Dermis microvascular lymphatic vessel endothelial cell (primary cell): ENCODE results near the gene GLRX5. TPM values are rescaled to one million over a fixed set of nuclear protein-coding genes. Genes with fewer than 3 reads are reported as not detected.

Experiments used
- DNase-seq, 2 donors: peaks; one replicate each; pipeline versions ENCODE4 v3.0.0 to v3.0.0-alpha.2; 2010; ENCODE audit warnings: low read depth in 2 of 2
- total RNA-seq: library from RNA; depleted of rRNA; stranded (reverse); fragments of >200 nt; gene quantifications from 2 replicates; pipeline ENCODE4 v1.2.1, GENCODE V29; 2014

Gene GLRX5
- total RNA-seq: 31.6 and 41.7 TPM in 2 replicates

DNA sequence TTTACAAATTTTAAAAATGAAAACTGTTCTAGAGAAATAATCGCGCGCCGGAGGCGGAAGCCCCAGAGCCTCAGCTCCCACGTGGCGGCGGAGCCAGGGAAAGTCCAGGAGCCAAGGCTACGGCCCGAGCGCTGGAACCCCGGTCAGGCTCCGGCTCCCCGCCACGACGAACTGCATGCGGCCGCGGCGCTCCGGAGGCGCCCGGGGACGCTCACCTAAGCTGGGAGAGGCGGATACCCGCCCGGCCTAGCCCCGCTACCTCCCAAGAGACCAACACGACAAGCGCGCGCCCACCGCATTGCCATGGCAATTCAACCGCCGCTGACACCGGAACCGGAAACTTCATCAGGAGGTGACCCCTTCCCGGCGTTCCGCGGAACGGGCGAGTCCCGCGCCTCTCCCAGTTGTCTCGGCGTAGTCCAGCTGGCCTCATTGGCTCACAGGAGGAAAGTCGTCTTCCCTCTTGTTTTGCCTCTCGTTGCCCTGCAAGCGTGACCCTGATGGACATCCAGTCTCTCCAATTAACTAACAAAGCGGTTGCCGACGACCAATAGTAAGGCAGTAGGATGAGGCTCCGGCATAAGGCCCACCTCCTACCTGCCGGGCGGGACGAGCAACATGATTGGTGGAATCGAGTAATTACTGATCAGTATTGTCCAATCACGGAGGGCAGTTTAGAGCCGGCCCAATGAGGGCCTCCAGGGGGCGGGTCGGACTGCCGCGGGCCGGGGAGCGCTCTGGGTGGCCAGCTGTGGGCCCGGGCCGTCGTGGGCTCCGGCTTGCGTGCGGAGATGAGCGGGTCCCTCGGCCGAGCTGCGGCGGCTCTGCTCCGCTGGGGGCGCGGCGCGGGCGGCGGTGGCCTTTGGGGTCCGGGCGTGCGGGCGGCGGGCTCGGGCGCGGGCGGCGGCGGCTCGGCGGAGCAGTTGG, at the start of gene GLRX5:
TSS of gene GLRX5 (plus strand) at position 752 of the 927 bp plus-strand sequence. CDS start at position 792, 40 bp downstream.
- peak; percentile 100 for DNase-seq

GRCh38 chr14:95485222-95485819, 49.5 kb upstream of the GLRX5 start:
- no peak for DNase-seq

DNA sequence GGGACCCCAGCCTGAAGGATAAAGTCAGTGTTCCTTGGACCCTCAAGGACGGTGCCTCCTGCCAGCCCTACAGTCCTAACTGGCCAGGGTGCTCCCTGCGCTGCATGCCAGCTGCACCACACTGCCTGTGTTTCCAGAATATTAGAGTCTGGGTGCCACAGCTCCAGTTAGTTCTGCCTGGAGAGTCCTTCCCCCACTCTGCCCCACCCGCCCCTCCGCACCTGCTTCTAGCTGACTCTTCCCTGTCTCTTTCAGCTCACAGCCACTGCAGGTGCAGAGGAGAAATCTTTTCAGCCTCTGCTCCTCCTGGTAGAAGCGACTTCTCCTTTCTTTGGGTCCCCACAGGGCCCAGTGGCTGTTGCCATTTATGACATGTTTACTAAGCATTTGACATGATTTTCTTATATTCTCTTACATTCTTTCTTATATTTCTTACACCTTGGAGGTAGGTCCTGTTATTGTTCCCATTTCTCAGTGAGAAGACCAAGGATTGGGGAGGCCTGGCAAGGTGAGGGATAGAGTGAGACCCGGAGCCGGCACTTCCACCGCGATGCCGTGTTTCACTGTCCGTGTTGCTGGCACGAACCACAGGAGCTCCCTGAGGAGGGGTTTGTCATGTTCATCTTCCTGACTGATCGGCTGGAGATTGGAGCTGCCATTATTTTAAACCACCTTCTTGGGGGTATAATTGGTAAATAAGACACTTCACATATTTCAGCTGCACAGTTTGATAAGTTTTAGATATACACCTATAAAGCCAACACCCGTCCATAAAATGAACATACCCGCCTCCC, 47.8 kb upstream of the GLRX5 start:
- DNase-seq: no peak

DNA sequence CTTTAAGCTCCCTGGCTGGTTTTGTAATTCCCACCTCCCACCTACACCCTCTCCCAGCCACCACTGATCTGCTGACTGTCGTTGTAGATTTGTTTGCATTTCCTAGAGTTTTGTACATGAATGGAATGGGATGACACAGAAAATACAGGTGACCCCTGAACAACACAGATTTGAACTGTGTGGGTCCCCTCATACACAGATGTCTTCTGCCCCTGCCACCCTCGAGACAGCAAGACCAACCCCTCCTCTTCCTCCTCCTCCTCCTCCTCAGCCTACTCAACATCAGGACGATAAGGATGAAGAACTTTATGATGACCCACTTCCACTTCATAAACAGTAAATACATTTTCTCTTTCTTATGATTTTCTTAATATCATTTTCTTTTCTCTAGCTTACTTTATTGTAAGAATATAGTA, 47.2 kb upstream of the GLRX5 start:
- DNase-seq: no peak

GRCh38 chr14:95488376-95489213, 46.3 kb upstream of the GLRX5 start:
- DNase-seq: no peak

DNA sequence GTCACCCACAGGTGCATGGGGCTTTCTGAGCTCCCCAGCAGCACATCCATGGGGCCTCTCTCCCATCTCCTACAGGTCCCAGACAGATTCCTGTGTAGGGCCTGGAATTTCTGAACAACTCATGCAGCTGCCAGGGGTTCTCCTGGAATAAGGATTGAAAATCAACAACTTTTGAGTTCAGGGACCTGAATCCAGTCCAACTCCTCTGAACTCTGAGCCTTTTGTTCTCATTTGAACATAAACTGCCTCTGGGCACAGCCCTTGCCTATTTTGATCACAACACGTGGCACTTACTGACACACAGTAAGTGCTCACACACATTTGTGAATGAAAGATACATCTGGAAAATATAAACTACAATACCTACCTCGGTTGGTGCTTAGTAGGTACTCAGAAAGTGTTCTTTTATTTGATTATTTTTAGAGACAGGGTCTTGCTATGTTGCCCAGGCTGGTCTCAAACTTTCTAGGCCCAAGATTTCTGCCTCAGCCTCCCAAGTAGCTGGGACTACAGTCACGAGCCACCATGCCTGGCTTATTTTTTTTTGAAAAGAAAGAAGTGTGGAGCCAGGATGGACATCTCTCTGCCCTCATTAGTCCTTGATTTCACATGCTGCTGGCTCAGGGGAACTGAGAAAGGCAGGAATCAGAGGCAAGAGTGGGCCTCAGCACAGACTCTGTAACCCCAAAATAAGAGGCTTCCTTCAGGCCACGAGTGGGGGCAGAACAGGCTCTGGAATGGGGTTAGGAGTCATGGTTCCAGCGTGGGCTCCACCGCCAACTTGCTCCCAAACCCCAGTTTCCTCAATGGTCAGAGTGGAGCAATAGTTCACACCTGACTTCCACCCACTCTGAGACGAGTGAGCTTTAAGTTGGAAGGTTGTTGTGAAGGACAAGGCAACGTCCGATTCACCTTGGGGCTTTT, 45.4 kb upstream of the GLRX5 start:
- DNase-seq: peak in 1 of 2 donors; percentile 76

DNA sequence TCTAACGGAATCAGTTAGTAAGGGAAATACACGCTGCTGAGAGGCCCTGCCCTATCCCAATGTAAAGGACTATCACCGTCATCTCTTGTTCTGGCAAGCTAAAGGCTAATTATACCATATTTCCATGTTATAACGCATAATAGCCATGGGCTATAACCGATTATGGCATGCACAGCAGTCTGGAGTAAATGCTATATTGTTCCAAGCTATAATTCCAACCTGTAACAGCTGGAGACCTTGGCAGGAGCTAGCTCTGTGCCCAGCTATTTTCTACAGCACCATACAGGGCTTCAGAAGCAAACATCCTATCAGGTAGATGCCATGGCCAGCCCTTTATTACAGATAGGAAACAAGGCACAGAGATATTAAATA, 44.7 kb upstream of the GLRX5 start:
- no peak for DNase-seq

- no peak for DNase-seq
These were observed 44.0 kb upstream of the GLRX5 start for GRCh38 chr14:95490727-95491451.

- no peak for DNase-seq
These were observed 42.8 kb upstream of the GLRX5 start for GRCh38 chr14:95491936-95492608.

GRCh38 chr14:95493503-95493902, 41.3 kb upstream of the GLRX5 start:
- DNase-seq: no peak

- no peak for DNase-seq
These were observed 40.9 kb upstream of the GLRX5 start for GRCh38 chr14:95493976-95494375.

GRCh38 chr14:95494456-95494855, 40.4 kb upstream of the GLRX5 start:
- no peak for DNase-seq

GRCh38 chr14:95495076-95495475, 39.8 kb upstream of the GLRX5 start:
- no peak for DNase-seq

- peak in 1 of 2 donors; percentile 67 for DNase-seq
These were observed 39.3 kb upstream of the GLRX5 start for GRCh38 chr14:95495538-95496025.

DNA sequence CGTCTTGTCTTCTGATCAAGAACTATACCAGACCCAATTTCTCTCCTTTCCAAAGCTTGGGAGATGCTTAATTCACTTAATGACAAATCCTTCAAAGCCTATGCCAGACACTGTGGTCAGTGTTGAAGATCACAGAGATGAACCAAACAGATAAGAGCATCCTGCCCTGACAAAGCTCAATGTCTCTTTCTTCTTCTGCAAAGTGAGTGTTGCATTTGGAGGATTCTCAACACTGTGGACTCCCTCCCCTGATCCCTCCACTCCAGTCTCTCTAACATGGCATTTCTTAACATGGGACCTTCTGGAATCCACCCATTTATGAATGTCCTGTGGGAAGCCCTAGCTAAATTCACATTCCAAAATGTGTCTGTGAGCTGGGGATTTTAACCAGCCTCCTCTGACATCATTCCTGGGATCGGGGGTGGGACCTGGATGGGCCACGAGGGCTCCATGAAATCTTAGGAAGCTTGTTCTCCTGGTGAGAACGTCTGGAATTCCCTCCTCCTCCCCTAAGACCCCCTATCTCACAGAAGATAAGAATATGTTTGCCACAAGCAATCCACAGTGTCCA, 38.7 kb upstream of the GLRX5 start:
- no peak for DNase-seq

- DNase-seq: peak in 1 of 2 donors; percentile 40
These were observed 38.1 kb upstream of the GLRX5 start for GRCh38 chr14:95496690-95497259.

DNA sequence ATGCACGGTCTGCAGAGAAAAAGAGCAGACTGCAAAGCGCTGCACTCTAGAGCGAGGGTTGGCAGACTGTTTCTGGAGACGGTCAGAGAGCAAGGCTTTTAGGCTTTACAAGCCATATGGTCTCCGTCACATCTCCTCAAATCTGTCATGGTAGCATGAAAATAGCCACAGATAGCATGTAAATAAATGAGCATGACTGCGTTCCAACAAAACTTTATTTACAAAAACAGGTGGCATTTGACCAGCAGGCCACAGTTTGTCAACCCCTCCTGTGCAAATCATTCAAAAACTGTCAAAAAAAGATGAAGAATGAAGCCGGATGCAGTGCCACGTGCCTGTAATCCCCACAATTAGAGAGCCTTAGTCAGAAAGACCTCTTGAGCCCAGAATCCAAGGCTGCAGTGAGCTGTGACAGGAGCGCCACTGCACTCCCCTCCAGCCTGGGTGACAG, 37.3 kb upstream of the GLRX5 start:
- no peak for DNase-seq
